GM19324 (cell line): Measurements from ENCODE around the gene CCDC192.

Experiments used
- ATAC-seq: cut with Tn5 transposase; IDR thresholded peaks from one replicate; pipeline ENCODE4 v1.9.1; 2021; ENCODE audit warnings: mild to moderate bottlenecking, moderate library complexity; ENCODE audit not compliant: unreplicated experiment, low FRiP score

The CCDC192 gene

GRCh38 chr5:127970081-127970480, 266.9 kb downstream of the CCDC192 start:
- no peak for ATAC-seq

GRCh38 chr5:127970854-127971425, 267.7 kb downstream of the CCDC192 start:
- no peak for ATAC-seq

GRCh38 chr5:127975961-127976360, 272.8 kb downstream of the CCDC192 start:
- ATAC-seq = no peak

- no peak for ATAC-seq
Measured at GRCh38 chr5:127976525-127976924, 273.3 kb downstream of the CCDC192 start.

GRCh38 chr5:127976991-127977717, 274.0 kb downstream of the CCDC192 start:
- ATAC-seq = no peak

GRCh38 chr5:127978738-127979300, 275.6 kb downstream of the CCDC192 start:
- no peak for ATAC-seq

GRCh38 chr5:127979475-127979874, 276.3 kb downstream of the CCDC192 start:
- ATAC-seq = no peak

GRCh38 chr5:127980843-127981242, 277.7 kb downstream of the CCDC192 start:
- no peak for ATAC-seq

GRCh38 chr5:127981498-127981897, 278.3 kb downstream of the CCDC192 start:
- no peak for ATAC-seq

- ATAC-seq = no peak
Measured at GRCh38 chr5:127985811-127986325, 282.7 kb downstream of the CCDC192 start.

GRCh38 chr5:127987354-127988145, 284.4 kb downstream of the CCDC192 start:
- ATAC-seq = no peak

- ATAC-seq = no peak
Measured at GRCh38 chr5:127988146-127988760, 285.1 kb downstream of the CCDC192 start.
